Right lobe of liver (tissue), 4 donors: ENCODE data around the gene CDH12.

Experiments
- POLR2A ChIP-seq: fragments of 450-650 bp; IDR thresholded peaks from one replicate; pipeline ENCODE4 v1.6.1; 2017; ENCODE audit warnings: antibody characterized with exemption, mild to moderate bottlenecking
- TF ChIP-seq, protein P1 (sequence below), 4 donors: fragments of 200-600 bp in 3 of 4; fragments of 450-650 bp in 1 of 4; IDR thresholded peaks; one replicate each; pipeline versions ENCODE4 v1.5.1 to v1.8.0; 2016 to 2022; ENCODE audit warnings: antibody characterized with exemption in 4 of 4, mild to moderate bottlenecking in 2 of 4
- donor health status: DM: no; HTN: no; CAD: no.
- donor health status: DM: no; HTN: no; CAD: no.
- donor health status: DM: no; HTN: yes; CAD: no.

DNA sequence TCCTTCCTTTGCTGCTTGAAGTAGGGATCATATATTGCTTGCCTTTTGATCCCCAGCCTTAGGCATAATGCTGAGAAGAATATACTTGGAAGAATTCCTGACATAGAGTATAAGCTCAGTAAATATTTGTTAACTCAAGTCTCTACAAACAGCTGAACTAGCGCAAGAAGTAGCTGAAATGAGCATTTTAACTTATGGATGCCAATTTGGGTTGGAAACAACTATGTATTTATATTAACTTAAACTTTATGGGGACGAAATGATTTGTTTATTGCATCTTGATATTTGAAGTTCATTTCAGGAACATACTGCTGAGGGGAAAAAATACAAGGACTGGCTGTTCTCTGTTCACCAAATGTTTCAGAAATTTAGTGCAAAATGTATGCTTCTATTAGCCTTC, 258.7 kb downstream of the CDH12 start:
- TF ChIP-seq, protein P1, sequence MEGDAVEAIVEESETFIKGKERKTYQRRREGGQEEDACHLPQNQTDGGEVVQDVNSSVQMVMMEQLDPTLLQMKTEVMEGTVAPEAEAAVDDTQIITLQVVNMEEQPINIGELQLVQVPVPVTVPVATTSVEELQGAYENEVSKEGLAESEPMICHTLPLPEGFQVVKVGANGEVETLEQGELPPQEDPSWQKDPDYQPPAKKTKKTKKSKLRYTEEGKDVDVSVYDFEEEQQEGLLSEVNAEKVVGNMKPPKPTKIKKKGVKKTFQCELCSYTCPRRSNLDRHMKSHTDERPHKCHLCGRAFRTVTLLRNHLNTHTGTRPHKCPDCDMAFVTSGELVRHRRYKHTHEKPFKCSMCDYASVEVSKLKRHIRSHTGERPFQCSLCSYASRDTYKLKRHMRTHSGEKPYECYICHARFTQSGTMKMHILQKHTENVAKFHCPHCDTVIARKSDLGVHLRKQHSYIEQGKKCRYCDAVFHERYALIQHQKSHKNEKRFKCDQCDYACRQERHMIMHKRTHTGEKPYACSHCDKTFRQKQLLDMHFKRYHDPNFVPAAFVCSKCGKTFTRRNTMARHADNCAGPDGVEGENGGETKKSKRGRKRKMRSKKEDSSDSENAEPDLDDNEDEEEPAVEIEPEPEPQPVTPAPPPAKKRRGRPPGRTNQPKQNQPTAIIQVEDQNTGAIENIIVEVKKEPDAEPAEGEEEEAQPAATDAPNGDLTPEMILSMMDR (IDR thresholded peaks at IDR 0.05), result no peak
- TF ChIP-seq POLR2A, result no peak
